ENCODE measurements around the gene KCNAB2.

Gene KCNAB2

GRCh38 chr1:6149597-6149996 lies 103.9 kb downstream of the KCNAB2 start:
- no peak overlapping the region for H3K9ac ChIP-seq (ENCODE audit: low read length)
- no peaks in the 10 kb centered on the region for H4K20me1 ChIP-seq (ENCODE audit: insufficient read depth, low read length)
- H3K4me2 ChIP-seq (ENCODE audit: low read length): no peak overlapping the region
- TF ChIP-seq EZH2 (IDR thresholded peaks at IDR 0.05; ENCODE audit: borderline replicate concordance, low read length): no peak
- no peak for TF ChIP-seq CTCF (IDR thresholded peaks at IDR 0.05; ENCODE audit: low read length)
- no peaks in the 10 kb centered on the region for H3F3A ChIP-seq (ENCODE audit: insufficient read depth, low read length)
- H3K27me3 ChIP-seq (ENCODE audit: insufficient read depth, low read length): no peaks in the 10 kb centered on the region
- H3K79me2 ChIP-seq (ENCODE audit: insufficient read depth, low read length): no peaks in the 10 kb centered on the region
- H3K4me1 ChIP-seq (ENCODE audit: insufficient read depth, low read length, severe bottlenecking): no peaks in the 10 kb centered on the region
- no peak overlapping the region for H2AFZ ChIP-seq (ENCODE audit: low read length)
- H3K36me3 ChIP-seq (ENCODE audit: insufficient read depth, low read length): no peaks in the 10 kb centered on the region
- no peaks in the 10 kb centered on the region for H3K9me3 ChIP-seq (ENCODE audit: low read length)
- no peak overlapping the region for H3K4me3 ChIP-seq (ENCODE audit: low read depth, low read length, poor library complexity, severe bottlenecking)
- H3K9me2 ChIP-seq (ENCODE audit: low read depth, low read length): no peaks in the 10 kb centered on the region
- H3K27ac ChIP-seq (ENCODE audit: low read depth, low read length, poor library complexity, severe bottlenecking): no peak overlapping the region

- no peaks in the 10 kb centered on the region for H3K9me2 ChIP-seq (ENCODE audit: low read depth, low read length)
- no peak overlapping the region for H2AFZ ChIP-seq (ENCODE audit: low read length)
- no peak overlapping the region for H3K9ac ChIP-seq (ENCODE audit: low read length)
- no peaks in the 10 kb centered on the region for H3K9me3 ChIP-seq (ENCODE audit: low read length)
- no peaks in the 10 kb centered on the region for H4K20me1 ChIP-seq (ENCODE audit: insufficient read depth, low read length)
- no peaks in the 10 kb centered on the region for H3K36me3 ChIP-seq (ENCODE audit: insufficient read depth, low read length)
- no peaks in the 10 kb centered on the region for H3K4me1 ChIP-seq (ENCODE audit: insufficient read depth, low read length, severe bottlenecking)
- no peak overlapping the region for H3K4me3 ChIP-seq (ENCODE audit: low read depth, low read length, poor library complexity, severe bottlenecking)
- no peak overlapping the region for H3K4me2 ChIP-seq (ENCODE audit: low read length)
- no peaks in the 10 kb centered on the region for H3F3A ChIP-seq (ENCODE audit: insufficient read depth, low read length)
- H3K27me3 ChIP-seq (ENCODE audit: insufficient read depth, low read length): no peaks in the 10 kb centered on the region
- no peaks in the 10 kb centered on the region for H3K79me2 ChIP-seq (ENCODE audit: insufficient read depth, low read length)
- no peak overlapping the region for H3K27ac ChIP-seq (ENCODE audit: low read depth, low read length, poor library complexity, severe bottlenecking)
- no peak for TF ChIP-seq EZH2 (IDR thresholded peaks at IDR 0.05; ENCODE audit: borderline replicate concordance, low read length)
- no peak for TF ChIP-seq CTCF (IDR thresholded peaks at IDR 0.05; ENCODE audit: low read length)
Measured at GRCh38 chr1:6150006-6150938, 104.6 kb downstream of the KCNAB2 start.
